Fibroblast of the conjunctiva (primary cell): ENCODE measurements around the gene TPM2.
"Not testable (repeated sequence)": the region's sequence is repeated elsewhere in the genome, so short reads cannot be mapped to it uniquely, and the experiment has no call there.

Experiments used
- DNase-seq: peaks from one replicate; pipeline ENCODE4 v3.0.0-alpha.2; 2010; ENCODE audit warnings: low read depth

TPM2 gene

DNA sequence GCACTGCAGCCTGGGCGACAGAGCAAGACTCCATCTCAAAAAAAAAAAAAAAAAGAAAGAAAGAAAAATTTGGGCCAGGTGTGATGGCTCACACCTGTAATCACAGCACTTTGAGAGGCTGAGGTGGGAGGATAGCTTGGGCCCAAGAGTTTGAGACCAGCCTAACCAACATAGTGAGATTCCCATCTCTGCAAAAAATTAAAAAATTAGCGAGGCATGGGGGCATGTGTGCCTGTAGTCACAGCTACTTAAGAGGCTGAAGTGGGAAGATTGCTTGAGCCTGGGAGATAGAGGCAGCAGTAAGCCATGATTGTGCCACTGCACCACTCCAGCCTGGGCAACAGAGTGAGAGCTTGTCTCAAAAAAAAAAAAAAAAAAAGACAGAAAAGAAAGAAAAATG, 36.1 kb downstream of the TPM2 start:
- no peak for DNase-seq

DNA sequence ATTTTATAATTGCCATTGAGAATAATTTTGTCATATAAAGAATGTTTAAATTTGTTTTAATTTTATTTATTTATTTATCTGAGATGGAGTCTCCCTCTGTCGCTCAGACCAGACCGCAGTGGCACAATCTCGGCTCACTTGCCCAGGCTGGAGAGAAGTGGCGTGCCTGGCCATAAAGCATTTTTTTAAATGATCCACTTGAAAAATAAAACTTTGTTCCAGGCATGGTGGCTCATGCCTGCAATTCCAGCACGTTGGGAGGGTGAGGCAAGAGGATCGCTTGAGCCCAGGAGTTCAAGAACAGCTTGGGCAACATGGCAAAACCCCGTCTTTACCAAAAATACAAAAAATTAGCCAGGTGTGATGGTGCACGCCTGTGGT, 36.9 kb downstream of the TPM2 start:
- DNase-seq: no peak

DNA sequence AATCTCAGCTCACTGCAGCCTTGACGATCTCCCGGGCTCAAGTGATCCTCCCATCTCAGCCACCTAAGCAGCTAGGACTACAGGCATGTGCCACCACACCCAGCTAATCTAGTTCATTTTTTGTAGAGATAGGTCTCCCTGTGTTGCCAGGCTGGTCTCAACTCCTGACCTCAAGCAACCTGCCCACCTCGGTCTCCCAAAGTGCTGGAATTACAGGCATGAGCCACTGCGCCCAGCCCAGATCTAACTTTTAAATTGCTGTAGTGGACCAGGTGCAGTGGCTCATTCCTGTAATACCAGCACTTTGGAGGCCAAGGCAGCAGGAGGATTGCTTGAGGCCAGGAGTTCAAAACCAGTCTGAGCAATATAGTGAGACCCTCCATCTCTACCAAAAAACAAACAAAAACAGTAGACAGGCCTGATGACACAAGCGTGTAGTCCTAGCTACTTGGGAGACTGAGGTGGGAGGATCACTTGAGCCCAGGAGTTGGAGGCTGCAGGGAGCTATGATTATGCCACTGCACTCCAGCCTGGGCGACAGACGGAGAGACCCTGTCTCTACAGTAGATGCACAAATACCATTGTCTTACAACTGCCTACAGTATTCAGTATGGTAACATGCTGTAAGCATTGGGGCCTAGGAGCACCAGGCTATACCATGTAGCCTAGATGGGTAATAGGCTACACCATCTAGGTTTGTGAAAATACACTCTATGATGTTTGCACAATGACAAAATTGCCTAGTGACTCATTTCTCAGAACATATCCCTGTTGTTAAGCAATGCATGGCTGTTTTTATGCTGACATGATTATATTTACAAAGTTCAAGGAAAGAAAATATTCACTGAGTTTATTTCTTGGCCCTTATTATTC, 37.5 kb downstream of the TPM2 start:
- DNase-seq: no peak

DNA sequence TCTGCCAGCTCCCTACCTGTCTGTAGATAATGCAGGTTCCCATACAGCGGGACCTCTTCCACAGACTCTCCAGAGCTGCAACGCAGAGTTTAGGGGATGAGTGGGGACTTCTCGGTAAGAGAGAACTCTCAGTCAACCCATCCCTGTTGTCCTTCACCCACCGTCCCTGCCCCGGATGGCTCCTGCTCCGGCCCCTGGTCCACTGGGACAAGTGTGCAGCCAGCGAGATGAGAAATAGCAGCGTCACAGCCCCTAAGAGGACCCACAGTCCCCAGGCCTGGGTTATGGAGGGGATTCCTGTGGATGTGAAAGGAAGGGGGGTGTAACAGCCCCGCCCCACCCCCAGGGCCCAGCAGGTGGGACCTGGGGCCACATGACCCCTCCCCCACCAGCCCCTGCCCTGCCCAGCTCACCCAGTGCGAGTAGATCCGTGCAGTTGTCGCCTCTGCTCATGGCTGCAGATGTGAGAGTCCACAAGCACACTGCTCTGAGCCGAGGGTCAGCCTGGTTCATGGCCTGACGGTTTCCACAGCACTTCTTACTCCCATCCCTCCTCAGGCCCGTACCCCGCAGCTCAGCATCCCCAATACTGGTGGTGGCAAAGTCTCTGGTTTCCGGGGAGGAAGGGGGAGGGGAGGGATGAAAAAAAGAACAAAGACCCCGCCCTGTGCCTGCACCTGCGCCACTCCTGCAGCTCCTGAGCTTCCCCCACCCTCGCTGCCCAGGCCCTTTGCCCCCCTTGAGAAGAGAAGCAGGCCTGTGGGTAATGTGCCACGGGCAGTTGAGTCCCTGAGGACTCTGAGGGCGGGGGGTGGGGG, 39.2 kb downstream of the TPM2 start, which contains the start of gene SIT1:
SIT1 (minus strand) TSS at position 591 of the 818 bp plus-strand sequence; CDS start at position 513, 78 bp downstream.
- DNase-seq: no peak

DNA sequence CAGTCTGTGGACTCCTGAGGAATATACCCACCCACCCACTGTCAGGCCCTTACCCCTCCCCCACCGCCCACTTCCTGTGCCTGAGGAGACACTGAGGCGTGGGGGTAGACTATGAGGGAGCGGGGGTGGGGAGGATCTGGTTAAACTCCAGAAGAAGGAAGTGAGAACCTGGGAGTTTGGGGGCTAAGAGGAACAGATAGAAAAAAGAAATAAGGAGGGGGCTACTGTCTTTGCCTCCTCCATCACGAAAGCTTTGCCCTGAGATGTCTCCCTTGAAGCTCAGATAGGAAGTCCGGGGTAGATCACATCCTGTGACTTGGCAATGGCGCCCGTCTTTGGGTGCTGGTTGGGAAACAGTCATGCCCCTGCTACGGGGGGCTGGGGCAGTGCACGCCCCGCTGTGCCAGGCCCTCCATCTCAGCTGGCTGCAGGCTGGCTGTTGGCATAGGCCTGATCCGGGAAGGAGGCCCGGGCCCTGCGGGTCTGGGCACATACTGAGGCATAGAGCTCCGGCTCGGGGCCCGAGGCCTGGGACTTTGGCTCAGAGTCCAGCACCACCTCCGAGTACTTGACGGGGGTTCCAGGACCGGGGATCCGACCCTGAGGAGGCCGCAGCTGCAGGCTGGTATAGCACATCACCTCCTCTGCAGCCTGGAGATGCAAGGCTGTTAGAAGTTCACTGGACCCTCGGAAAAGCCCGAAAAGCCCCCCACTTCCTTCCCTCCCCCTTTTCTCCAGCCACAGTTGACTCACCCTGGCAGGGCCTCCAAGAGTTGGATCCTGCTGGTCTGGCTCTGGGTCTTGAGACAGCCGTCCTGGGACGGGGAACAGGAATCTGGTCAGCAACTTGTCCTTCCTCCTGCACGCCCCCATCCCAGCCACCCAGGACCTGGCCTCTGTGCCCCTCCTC, 40.0 kb downstream of the TPM2 start:
- no peak for DNase-seq

DNA sequence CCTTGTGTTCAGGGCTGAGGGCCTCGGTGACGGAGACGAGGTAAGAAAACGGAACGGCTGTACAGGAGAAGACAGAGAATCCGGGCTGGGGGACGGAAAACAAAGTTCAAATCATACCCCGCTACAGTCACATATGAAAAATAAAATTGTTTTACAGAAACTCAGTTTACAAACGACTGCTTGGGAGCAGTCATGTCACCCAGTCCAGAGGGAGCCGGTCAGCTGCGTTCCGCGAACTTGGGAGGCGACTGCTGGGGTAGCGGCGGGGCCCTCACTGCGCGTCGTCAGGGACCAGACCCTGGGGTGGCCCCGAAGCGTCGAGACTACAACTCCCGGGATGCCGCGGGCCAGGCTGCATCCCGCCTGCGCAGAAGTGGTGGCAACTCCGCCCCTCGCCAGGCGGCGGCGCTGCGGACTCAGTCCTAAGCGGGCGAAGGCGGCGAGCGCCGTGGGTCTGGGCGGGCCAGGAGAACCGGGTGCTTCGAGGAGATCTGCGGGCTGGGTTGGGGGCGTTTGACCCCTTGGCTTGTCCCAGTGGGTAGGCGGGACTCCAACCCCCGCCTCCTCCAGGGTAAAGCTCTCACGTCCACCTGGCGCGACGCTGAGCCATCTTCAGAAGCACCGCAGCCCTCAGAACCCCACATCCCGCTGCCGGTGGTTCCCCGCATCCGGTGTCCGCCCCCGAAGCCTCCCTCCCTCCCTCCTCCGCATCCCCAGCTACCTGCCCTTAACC, 43.0 kb downstream of the TPM2 start:
- peak; percentile 77 for DNase-seq

DNA sequence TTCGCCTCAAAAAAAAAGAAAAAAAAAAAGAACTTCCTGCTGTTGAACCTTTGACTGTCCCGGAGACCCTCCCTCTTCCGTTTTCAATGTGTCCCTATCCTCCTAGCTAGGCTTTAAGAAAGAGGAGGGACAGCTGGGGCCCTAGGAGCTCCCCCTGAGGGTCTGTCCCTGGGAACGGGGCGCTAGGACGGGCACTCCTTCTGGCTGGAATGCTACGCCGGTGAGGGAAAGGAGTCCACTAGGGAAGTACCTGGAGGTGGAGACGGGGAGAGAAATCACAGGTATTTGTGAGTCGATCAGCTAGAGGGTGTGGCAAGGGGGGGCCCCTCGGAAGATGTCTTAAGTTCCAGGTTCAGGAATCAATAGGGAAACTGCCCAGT, 43.6 kb downstream of the TPM2 start:
- DNase-seq: no peak

DNA sequence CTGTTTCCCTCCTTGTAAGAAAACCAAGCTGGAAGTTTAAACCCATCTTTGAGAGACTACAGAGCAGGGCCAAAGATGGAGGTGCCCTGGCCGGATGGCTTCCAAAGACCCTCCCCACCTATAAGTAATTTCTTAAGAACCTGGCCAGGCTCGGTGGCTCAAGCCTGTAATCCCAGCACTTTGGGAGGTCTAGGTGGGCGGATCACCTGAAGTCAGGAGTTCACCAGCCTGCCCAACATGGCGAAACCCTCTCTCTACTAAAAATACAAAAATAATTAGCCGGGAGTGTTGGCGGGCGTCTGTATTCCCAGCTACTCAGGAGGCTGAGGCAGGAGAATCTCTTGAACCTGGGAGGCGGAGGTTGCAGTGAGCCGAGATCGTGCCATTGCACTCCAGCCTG, 44.0 kb downstream of the TPM2 start:
- not testable (repeated sequence) for DNase-seq

DNA sequence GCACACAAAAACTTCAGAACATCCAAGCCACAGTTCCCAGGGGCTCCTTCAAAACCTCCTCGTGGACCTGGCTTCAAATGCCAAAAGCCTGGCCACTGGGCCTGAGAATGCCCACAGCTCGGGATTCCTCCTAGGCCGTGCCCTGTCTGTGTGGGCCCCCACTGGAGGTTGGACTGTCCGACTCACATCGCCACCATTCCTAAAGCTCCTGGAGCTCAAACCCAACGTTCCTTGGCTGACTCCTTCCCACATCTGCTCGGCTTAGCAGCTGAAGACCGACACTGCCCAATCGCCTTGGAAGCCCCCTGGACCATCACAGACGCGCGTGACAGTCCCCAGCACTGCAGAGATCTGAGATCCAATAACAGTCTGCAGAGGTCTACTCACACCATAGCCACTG, 46.7 kb downstream of the TPM2 start:
- no peak for DNase-seq

DNA sequence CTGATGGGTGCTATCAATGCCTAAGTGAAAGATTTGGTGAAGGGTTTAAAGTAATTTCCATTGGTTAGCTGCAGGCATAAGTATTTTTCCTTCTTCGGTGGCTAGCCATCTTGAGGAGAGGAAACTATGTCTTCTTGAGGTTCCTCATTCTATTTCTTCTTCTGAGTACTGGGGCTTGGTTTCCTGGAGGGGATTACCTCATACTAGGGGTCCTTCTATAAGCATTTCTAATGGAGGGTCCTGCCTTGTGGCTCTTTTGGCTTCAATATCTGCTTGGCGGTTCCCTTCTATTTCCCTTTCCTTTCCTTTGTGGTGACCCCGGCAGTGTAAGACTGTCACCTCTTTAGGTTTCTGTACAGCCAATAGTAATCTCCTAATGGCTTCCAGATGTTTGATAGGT, 48.2 kb downstream of the TPM2 start:
- not testable (repeated sequence) for DNase-seq

DNA sequence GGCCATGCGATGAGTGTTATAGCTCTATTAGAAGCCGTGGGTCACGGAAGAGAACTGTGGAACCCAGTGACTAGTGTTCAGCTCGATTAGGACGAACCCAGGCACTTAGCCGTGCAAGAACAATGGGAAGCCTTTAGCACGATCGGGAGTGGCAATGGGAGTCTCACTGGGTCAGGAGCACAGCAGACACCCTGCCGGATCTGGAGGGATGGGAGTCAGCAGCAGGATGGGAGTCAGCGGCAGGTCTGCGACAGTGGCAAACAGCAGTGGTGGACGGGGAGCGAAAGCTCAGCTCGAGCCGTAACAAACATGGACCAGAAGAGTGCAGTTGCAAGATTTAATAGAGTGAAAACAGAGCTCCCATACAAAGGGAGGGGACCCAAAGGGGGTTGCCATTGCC, 49.3 kb downstream of the TPM2 start:
- not testable (repeated sequence) for DNase-seq

DNA sequence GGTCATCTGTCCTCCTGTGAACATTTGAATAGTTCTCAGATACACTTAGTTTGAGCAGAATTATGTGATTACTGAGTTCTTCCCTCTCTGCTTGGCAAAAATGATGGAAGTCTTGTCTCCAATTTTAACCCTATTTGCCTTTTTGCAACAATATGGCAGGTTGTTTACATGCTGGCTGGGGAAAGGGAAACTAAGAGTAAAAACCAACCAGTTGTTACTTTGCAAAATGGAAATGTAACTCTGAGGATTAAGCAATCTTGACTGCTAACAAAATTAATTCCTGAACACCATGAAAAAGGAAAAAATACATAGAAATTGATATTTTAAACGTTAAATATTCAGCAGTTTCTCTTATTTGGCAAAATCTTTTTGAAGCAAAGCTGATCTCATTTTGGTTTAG, 50.1 kb downstream of the TPM2 start:
- no peak for DNase-seq

DNA sequence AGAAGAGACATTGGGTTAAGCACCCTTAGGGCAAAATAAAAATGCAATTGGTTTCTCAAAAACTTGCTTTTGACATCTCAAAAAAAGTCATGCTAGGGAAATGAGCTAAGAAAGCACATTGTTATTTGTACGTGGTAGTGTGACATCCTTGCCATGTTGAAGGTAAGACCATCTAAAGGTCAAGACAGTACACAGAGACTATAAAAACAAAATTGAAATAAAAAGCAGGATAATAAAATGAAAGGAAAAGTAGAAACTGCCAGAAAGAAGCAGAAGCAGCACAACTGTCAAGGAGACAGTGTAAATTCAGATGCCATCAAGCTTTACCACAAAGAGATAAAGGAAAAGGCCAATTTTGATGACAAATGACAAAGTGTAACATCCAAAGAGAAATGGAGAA, 50.5 kb downstream of the TPM2 start:
- not testable (repeated sequence) for DNase-seq

DNA sequence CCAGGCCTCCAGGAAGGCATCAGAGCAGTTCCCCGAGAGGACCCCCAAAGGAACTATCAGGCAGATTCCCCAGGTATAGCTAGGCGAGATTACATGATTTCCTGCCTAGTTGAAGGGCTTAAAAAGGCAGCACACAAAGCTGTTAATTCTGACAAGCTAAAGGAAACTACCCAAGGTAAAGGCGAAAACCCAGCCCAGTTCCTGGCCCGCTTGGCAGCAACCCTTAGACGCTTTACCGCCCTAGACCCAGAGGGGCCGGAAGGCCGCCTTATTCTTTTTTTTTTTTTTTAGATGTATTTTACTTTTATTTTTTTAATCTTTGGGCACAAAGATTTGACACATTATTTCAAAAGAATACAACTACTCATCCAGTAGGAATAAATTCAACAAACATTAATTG, 51.0 kb downstream of the TPM2 start:
- not testable (repeated sequence) for DNase-seq

DNA sequence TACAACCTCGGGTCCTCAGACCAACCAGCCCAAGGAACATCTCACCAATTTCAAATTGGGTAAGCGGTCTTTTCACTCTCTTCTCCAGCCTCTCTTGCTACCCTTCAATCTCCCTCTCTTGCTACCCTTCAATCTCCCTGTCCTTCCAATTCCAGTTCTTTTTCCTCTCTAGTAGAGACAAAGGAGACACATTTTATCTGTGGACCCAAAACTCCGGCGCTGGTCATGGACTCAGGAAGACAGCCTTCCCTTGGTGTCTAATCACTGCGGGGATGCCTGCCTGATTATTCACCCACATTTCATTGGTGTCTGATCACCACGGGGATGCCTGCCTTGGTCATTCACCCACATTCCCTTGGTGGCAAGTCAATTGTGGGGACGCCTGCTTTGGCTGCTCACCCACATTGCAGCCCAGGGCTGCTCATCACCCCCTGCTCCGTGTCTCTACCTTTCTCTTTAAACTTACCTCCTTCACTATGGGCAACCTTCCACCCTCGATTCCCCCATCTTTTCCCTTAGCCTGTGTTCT, 52.2 kb downstream of the TPM2 start:
- DNase-seq: not testable (repeated sequence)

DNA sequence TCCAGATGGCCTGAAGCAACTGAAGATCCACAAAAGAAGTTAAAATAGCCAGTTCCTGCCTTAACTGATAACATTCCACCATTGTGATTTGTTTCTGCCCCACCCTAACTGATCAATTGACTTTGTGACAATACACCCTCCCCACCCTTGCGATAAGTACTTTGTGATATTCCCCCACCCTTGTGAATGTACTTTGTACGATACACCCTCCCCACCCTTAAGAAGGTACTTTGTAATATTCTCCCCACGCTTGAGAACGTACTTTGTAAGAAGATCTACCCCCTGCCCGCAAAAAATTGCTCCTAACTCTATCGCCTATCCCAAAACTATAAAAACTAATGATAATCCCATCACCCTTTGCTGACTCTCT, 52.9 kb downstream of the TPM2 start:
- DNase-seq: not testable (repeated sequence)

DNA sequence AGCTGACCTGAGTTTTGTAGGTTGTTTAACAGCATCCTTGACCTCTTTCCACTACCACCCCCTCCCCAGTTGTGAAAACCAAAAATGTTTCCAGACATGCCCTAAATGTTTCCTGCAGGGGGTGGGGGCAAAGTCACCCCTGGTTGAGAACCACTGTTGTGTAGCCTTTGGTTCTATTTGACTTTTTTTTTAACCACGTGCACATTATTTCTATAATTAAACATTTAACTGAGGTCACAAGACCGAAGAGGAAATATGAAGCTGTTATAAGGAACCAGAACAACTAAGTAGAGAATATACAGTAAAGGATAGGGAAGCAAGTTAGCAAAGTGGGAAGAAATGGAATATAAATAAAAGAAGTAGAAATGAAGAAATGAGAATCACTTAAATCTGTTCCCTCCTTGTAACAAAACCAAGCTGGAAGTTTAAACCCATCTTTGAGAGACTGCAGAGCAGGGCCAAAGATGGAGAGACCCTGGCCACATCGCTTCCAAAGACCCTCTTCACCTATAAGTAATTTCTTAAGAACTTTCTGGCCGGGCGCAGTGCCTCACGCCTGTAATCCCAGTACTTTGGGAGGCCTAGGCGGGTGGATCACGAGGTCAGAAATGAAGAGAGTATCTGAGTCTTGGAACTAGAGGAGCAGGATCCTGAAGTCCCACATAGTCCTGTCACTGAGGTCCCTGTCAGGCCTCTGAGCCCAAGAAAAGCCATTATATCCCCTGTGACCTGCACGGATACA, 53.4 kb downstream of the TPM2 start:
- DNase-seq: no peak

DNA sequence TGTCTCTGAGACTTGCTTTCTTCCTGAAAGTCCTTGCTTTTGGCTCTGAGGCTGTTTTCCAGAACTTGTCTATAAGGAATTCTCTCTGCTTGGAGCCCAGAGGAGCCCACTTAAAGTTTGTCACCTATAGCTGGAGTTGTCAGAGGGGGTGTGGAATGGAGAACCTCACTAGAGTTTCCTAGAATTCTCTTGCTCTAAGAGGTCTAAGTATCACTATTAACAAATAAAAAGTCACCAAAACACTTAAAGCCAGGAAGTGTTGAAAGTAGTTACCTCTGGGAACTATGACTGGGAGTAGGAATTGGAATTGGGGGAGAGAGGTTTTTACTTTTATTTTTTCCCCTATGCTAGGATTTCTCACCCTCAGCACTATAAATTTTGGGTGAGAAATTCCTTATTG, 54.0 kb downstream of the TPM2 start:
- no peak for DNase-seq
